ENCODE results near the gene GBX1. TPM values are rescaled to one million over a fixed set of nuclear protein-coding genes. Genes with fewer than 3 reads are reported as not detected.

The GBX1 gene
- total and polyA plus RNA-seq, 2 of the 4 experiments (the other 2 are of a cell fraction), result not detected

GRCh38 chr7:151133986-151134742, 33.3 kb downstream of the GBX1 start:
- Histone ChIP-seq H3K9me1 (ENCODE audit: insufficient read depth, low read length) (no peaks in the 10 kb centered on the region; the same call in 1 of the 2 replicates), H3K14ac (replicated peaks; ENCODE audit: low read depth, low read length) (no peak overlapping the region), H2BK120ac (ENCODE audit: low read depth, low read length) (no peak overlapping the region), H2BK20ac (ENCODE audit: low read depth, low read length) (no peak overlapping the region), H4K91ac (ENCODE audit: insufficient read depth, low read depth, low read length) (no peak overlapping the region), H3K27ac (ENCODE audit: insufficient read depth, low read length) (no peak overlapping the region), H2BK15ac (ENCODE audit: low read depth, low read length) (no peak overlapping the region), H2AK9ac (replicated peaks; ENCODE audit: low read depth, low read length, poor library complexity) (no peak overlapping the region), H3K79me1 (ENCODE audit: low read depth in 1 of 2, low read length in 2 of 2) (peaks cover 0 to 10% of the 10 kb centered on the region in 2 experiments; a peak in 2 of 4 replicates), H4K8ac (ENCODE audit: low read depth in 2 of 2, low read length in 2 of 2) (no peak overlapping the region), H4K5ac (ENCODE audit: low read depth, low read length) (no peak overlapping the region), H2AK5ac (ENCODE audit: low read depth, low read length) (no peak overlapping the region), H3K4me3 (ENCODE audit: insufficient read depth, low read depth, low read length) (no peak overlapping the region), H3K4me1 (ENCODE audit: control insufficient read depth, insufficient read depth, low read length) (no peaks in the 10 kb centered on the region), H4K20me1 (ENCODE audit: insufficient read depth, low read length) (no peaks in the 10 kb centered on the region; the same call in none of the 2 replicates), H3K4me2 (ENCODE audit: low read depth, low read length) (no peak overlapping the region), H3K18ac (ENCODE audit: low read depth, low read length) (no peak overlapping the region), H3K4ac (ENCODE audit: low read depth, low read length) (no peak overlapping the region), H2AFZ (replicated peaks; ENCODE audit: low read length, poor library complexity) (no peak overlapping the region), H3K23ac (ENCODE audit: low read depth, low read length) (no peak overlapping the region), H3K27me3 (ENCODE audit: control insufficient read depth, insufficient read depth, low read length) (no peaks in the 10 kb centered on the region), H2BK5ac (ENCODE audit: low read depth, low read length, poor library complexity, severe bottlenecking) (no peak overlapping the region), H3K9me3 (ENCODE audit: control insufficient read depth, insufficient read depth, low read length) (no peaks in the 10 kb centered on the region), H3K56ac (ENCODE audit: extremely low read depth, insufficient read depth, low read length) (no peak overlapping the region), H3K9ac (ENCODE audit: low read depth, low read length) (no peak overlapping the region), H3K36me3 (ENCODE audit: control insufficient read depth, insufficient read depth, low read length) (peaks cover 89% of the 10 kb centered on the region)
- ChIA-PET POLR2A (ENCODE audit: unreplicated experiment) (no interaction called here), CTCF (no interaction called here)
- DNase-seq, result no peak
- dilution Hi-C loops (cut with HindIII; ENCODE audit: low sequenced_read_pairs, unreplicated experiment) (no loop called here), intact Hi-C loops (cut with micrococcal nuclease) (no loop called here), in situ Hi-C loops (cut with MboI; ENCODE audit: low sequenced_read_pairs) (no loop called here)
- WGBS, 2 experiments (ENCODE audit: extremely low coverage in 2 of 2, insufficient read length in 1 of 2), result 93% methylated on average over 8 of the region's 24 CpGs; no CpG with 5 or more reads in 1 of the 2 experiments
- no peak for ATAC-seq (ENCODE audit: low read depth)
- no TSS peak for BruUV-seq (replicated peaks)
- TF ChIP-seq USF2 (IDR thresholded peaks at IDR 0.05; ENCODE audit: low read depth, low read length) (no peak), MAFK (IDR thresholded peaks at IDR 0.05; ENCODE audit: low read depth, low read length) (no peak), CHD1 (IDR thresholded peaks at IDR 0.05; ENCODE audit: low read depth, low read length) (no peak), CEBPB (IDR thresholded peaks at IDR 0.05; ENCODE audit: low read depth, low read length) (no peak), ELK1 (IDR thresholded peaks at IDR 0.05; ENCODE audit: borderline replicate concordance, low read depth, low read length) (no peak), RFX5 (IDR thresholded peaks at IDR 0.05; ENCODE audit: low read depth, low read length) (no peak), MAZ (IDR thresholded peaks at IDR 0.05; ENCODE audit: borderline replicate concordance, low read depth, low read length) (no peak), NFE2L2 (IDR thresholded peaks at IDR 0.05; ENCODE audit: low read depth, low read length) (no peak), MXI1 (IDR thresholded peaks at IDR 0.05; ENCODE audit: borderline replicate concordance, low read depth, low read length) (no peak), CTCF (conservative IDR thresholded peaks at IDR 0.05; ENCODE audit: low read depth, low read length) (no peak), FOS (IDR thresholded peaks at IDR 0.05; ENCODE audit: low read depth, low read length) (no peak), POLR2A (IDR thresholded peaks at IDR 0.05; ENCODE audit: low read depth, low read length) (no peak), RAD21 (IDR thresholded peaks at IDR 0.05; ENCODE audit: low read length) (no peak), RCOR1 (IDR thresholded peaks at IDR 0.05; ENCODE audit: insufficient replicate concordance, low read length) (no peak), BHLHE40 (IDR thresholded peaks at IDR 0.05; ENCODE audit: low read depth, low read length) (no peak)
